Ecto neural progenitor cell (in vitro differentiated cells): ENCODE results near the gene ZBTB7A.

Source experiments
- DNase-seq: peaks from one replicate; pipeline ENCODE4 v3.0.0-alpha.2; 2018; ENCODE audit warnings: low spot score

Gene ZBTB7A

GRCh38 chr19:4066682-4067395 is at the start of gene ZBTB7A:
Gene ZBTB7A, minus strand, starts transcription at chr19:4066899. Its CDS starts 11,667 bp downstream, at chr19:4055232.
- DNase-seq = peak; percentile 74

- DNase-seq = no peak
Observed at GRCh38 chr19:4115818-4116385, 49.2 kb upstream of the ZBTB7A start.

DNA sequence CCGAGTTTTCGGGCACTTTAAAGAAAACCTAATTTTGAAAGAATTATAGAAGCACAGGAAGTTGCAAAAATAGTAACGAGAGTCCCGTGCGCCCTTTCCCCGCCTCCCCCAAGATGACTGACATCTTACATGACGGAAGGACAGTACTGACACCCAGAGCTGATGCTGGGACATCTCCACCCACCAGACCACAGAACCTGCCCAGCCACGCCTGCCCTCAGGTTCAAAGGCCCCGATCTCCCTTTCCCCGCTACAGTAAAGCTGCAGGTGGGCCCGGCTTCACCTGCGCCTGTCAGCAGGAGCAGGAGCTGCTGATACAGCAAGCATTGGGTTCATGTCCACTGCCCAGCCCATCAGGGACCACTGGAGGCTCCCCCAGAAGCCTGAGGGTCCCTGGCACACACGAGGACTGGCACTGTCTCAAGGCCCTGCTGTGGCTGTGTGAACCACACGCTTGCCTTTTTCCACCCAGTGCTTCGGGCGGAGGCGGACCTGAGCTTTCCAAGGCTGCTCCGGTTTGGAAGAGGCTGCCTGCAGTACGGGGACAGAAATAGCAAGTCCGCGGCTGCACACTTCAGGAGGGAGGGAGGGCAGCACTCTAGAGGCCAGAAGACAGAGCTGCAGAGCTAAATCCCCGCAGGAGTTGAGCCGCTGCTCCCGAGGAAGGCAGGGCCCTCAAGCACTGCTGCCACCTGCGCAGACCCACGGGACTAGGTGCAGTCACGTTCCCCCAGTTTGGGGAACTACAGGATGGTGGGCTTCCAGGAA is 48.5 kb upstream of the ZBTB7A start:
- DNase-seq = no peak

GRCh38 chr19:4114181-4114580 is 47.5 kb upstream of the ZBTB7A start:
- no peak for DNase-seq

DNA sequence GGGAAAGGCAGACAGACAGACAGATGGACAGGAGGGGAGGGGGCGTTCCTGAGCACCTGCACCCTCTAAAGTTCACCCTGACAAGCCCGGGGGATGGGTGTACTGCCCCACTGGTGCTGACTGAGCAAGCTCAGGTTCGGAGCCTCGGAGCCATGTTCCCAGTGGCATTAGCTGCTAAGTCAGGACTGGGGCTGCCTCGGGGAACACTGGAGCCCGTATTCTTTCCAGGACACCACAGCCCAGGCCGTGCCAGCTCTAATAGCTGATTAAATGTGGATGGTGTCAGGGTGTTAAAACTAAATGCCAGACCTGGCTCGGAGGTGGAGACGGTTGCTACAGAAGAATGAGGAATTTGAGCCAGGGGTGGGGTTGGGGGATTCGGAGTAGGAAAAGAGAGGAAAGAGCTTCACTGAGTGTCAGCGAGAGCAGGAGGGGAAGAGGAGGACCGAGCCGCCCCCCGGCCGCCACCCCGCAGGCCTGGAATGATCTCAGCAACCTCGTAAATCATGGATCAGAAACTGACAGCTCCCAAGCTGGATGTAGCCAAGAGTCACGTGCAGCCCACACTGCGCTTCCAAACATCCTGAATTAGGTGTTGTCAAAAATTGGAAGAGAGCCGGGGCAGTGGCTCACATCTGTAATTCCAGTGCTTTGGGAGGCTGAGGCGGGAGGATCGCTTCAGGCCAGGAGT is 46.8 kb upstream of the ZBTB7A start:
- DNase-seq = no peak

GRCh38 chr19:4112367-4112766 is 45.7 kb upstream of the ZBTB7A start:
- DNase-seq = no peak

DNA sequence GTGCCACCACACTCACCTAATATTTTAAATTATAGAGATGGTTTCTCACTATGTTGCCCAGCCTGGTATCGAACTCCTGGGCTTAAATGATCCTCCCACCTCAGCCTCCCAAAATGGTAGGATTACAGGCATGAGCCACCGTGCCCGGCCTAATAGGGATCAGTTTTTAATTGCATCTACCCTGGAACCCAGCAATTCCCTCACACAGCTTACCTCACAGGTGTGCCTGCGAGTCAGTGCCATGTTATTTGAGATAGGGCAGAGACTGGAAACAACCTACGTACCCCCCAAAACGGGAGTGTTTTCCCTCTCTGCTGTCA is 42.9 kb upstream of the ZBTB7A start:
- DNase-seq = no peak

GRCh38 chr19:4108767-4109625 is 42.3 kb upstream of the ZBTB7A start:
- DNase-seq = no peak

- DNase-seq = no peak
Observed at GRCh38 chr19:4103080-4103433, 36.4 kb upstream of the ZBTB7A start.

GRCh38 chr19:4102339-4103079 is 35.8 kb upstream of the ZBTB7A start:
- no peak for DNase-seq

DNA sequence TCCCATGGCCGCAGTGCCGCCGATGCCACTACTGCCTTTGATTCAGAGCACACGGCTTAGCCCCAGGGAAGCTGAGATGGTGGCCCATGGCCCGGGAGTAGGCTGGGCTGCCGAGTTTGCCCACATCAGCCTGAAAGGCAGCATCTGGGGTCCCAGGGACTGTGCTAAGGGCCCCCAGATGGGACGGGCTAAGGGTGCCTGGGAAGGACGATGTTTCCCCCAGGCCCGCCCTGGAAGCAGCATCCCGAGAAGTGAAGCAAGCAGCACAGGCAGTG is 34.7 kb upstream of the ZBTB7A start:
- DNase-seq = no peak

- DNase-seq = no peak
Observed at GRCh38 chr19:4100647-4101495, 34.2 kb upstream of the ZBTB7A start.

DNA sequence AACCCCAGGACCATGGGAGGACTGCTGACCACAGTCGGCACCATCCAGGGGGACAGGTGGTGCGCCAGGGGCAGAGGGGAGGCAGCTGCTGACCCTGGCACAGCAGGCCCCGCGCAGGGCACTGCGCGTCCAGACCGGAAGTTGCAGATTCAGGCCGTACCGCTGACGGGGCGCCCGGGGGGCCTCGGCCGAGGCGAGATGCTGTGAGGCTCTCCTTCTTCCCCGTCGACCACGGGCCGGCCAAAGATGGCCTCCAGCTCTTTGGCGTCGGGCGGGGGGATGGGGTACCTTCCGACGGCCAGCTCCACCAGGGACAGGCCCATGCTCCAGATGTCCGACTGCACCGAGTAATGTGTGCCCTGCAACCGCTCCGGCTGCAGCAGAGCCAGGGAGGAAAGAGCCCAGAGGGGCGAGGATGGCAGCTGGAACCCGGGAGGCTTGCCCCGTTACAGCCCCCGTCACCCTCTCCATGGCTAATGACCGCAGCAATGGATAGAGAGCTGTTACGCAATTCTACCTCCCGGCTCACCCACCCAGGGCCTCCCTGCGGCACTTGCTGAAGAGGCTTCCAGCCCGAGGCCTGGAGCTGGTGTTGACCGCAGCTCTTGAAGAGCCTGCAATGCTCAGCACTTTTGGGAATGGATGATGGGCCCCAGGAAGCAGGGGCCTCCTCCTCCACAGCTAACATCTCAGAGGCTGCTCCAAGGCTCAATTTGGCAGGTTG is 32.5 kb upstream of the ZBTB7A start:
- DNase-seq = no peak

- no peak for DNase-seq
Observed at GRCh38 chr19:4098493-4098892, 31.8 kb upstream of the ZBTB7A start.

DNA sequence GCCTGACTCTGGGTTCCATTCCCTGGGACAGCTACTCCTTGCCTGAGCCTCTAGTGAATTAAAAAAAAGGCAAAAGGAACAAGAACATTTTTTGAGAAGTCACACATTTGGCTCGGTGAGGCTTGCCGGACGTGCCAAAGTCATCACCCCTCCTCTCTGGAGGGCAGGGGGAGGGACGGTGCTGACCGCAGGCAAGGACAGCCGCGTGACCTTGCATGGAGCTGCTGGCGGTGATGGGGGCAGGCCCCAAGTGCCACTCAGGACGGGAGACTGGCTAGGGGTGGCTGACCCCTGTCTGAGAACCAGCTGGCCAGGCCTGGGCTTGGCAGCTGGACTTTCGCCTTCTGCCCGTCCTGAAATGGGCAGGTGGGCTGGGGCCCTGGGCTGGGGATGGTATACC is 30.8 kb upstream of the ZBTB7A start:
- no peak for DNase-seq

DNA sequence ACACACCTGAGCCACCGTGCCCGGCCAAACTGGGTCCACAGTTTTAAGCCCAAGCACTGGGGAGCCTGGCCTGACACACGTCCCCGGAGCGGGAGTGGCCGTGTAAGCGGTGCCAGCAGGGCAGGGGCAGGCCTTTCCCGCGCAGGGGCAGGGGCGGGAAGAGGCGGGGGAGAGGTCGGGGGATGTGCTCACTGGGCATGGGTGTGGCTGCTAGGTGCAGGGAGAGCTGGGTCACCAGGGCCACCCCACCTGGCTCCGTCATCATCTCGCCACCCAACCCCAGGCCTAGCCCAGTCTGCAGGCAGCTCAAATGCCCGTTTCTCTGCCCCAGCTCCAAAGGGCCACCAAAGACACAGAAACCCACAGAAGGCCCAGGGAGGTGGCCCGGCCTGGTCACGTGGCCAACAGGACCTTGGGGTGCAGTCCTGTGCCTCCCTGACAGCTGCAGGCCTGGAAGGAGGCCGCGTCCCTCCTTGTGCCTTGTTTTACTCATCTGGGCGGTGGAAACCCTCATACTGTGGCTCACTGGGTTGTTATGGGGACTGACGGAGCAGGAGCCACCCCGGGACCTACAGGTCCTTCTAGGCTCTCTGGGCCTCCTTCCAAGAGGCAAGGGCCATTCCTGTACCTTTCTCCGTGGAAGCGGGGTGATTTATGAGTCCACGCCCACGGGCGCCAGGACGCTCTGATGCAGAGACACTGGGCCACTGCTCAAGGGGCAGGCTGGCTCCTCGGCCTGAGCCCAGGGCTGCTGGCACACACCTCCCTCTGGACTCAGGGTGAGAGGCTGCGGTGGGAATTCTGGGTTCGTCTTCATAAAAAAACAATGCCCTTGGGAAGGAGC is 29.6 kb upstream of the ZBTB7A start:
- DNase-seq = no peak

GRCh38 chr19:4095488-4095844 is 28.8 kb upstream of the ZBTB7A start:
- DNase-seq = no peak

- no peak for DNase-seq
Observed at GRCh38 chr19:4094761-4095487, 28.2 kb upstream of the ZBTB7A start.
